Vagina (tissue), 2 donors: ENCODE measurements around the gene NDUFAF8. TPM values are rescaled to one million over a fixed set of nuclear protein-coding genes. Genes with fewer than 3 reads are reported as not detected.
A peak's percentile ranks its signal among the peaks of the same experiment; 100 is the strongest.
"Not testable (repeated sequence)": the region's sequence is repeated elsewhere in the genome, so short reads cannot be mapped to it uniquely, and the experiment has no call there.

ENCODE experiments used
- DNase-seq, 2 donors: peaks; one replicate each; pipeline ENCODE4 v3.0.0-alpha.2; 2017; ENCODE audit errors: extremely low spot score in 2 of 2
- H3K27ac ChIP-seq: fragments of 200-600 bp; sonication (generic); one replicate; pipeline ENCODE4 v1.5.1; 2019
- H3K27me3 ChIP-seq: fragments of 200-600 bp; sonication (generic); one replicate; pipeline ENCODE4 v1.5.1; 2019
- H3K36me3 ChIP-seq, 2 donors: fragments of 200-600 bp; sonication (generic); one replicate each; pipeline ENCODE4 v1.5.1; 2017 to 2019
- H3K4me1 ChIP-seq: fragments of 200-600 bp; sonication (generic); one replicate; pipeline ENCODE4 v1.5.1; 2019
- H3K4me3 ChIP-seq, 2 donors: fragments of 200-600 bp; sonication (generic); 1 replicate in 1 of 2; 2 replicates in 1 of 2; pipeline ENCODE4 v1.5.1; 2016 to 2019
- H3K9me3 ChIP-seq: fragments of 200-600 bp; sonication (generic); one replicate; pipeline ENCODE4 v1.5.1; 2019
- CTCF ChIP-seq, 3 experiments: fragments of 450-650 bp in 2 of 3; fragments of 200-600 bp in 1 of 3; sonication (generic) in 1 of 3; IDR thresholded peaks; one replicate each; pipeline ENCODE4 v1.5.1; 2017 to 2019; ENCODE audit warnings: antibody characterized with exemption in 3 of 3, mild to moderate bottlenecking in 2 of 3, moderate library complexity in 2 of 3
- POLR2A ChIP-seq, 2 donors: fragments of 450-650 bp; IDR thresholded peaks; one replicate each; pipeline ENCODE4 v1.6.1; 2017; ENCODE audit warnings: antibody characterized with exemption in 2 of 2, mild to moderate bottlenecking in 2 of 2, moderate library complexity in 2 of 2
- POLR2AphosphoS5 ChIP-seq, 2 donors: sonication (generic); formaldehyde crosslinking; IDR thresholded peaks; one replicate each; pipeline ENCODE4 v1.9.0; 2017; ENCODE audit warnings: antibody characterized with exemption in 2 of 2, mild to moderate bottlenecking in 2 of 2, low read depth in 1 of 2; ENCODE audit not compliant: insufficient read depth in 1 of 2
- intact Hi-C: fragments of 100-400 bp; cut with DNase I; formaldehyde crosslinking; loops from one replicate; pipeline ENCODE4 v1.15.1; 2023
- total RNA-seq: library from RNA; depleted of rRNA; stranded (reverse); fragments of >200 nt; gene quantifications from one replicate; pipeline ENCODE4 v1.2.3, GENCODE V29; 2016

The NDUFAF8 gene
- total RNA-seq, 1 donor from 2014 or later: 52.5 TPM

GRCh38 chr17:81222906-81223761 lies 16.0 kb upstream of the NDUFAF8 start, which contains the start of gene CEP131:
Gene CEP131, minus strand, starts transcription at chr17:81222965. Its CDS starts 2,909 bp downstream, at chr17:81220056.
- intact Hi-C loops: no loop called here
- peak in 1 of 2 donors; percentile 99 for DNase-seq
- no peak for TF ChIP-seq POLR2A (IDR thresholded peaks at IDR 0.05)
- peak; percentile 31 to 79 for TF ChIP-seq POLR2AphosphoS5 (IDR thresholded peaks at IDR 0.05; ENCODE audit: insufficient read depth in 1 of 2, low read depth in 1 of 2)
- no peak for TF ChIP-seq CTCF (IDR thresholded peaks at IDR 0.05)

DNA sequence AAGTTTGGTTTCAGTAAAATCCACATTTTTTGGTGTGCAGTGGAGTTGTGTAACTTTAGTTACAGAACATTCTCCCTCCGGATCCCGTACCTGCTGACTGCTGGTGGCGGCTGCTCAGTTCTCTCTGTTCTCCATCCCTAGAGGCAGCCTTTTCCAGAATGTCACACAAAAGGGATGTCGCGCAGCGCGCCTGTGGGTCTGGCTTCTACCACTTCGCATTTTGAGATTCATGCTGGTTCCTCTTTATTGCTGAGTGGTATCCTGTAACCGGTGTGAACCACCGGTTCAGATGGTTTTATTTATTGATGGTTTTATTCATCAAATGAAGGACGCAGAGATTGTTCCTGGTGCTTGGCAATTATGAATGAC lies 15.4 kb upstream of the NDUFAF8 start:
- intact Hi-C loops: no loop called here
- H3K36me3 ChIP-seq: peaks cover 0 to 4% of the 10 kb centered on the region in 2 donors
- peak overlapping the region; percentile 31 for H3K27ac ChIP-seq
- no peak for DNase-seq
- H3K9me3 ChIP-seq: no peaks in the 10 kb centered on the region
- H3K4me3 ChIP-seq: peak overlapping the region; percentile 76 to 82
- TF ChIP-seq CTCF (IDR thresholded peaks at IDR 0.05): no peak
- no peak for TF ChIP-seq POLR2A (IDR thresholded peaks at IDR 0.05)
- no peak for TF ChIP-seq POLR2AphosphoS5 (IDR thresholded peaks at IDR 0.05; ENCODE audit: insufficient read depth in 1 of 2, low read depth in 1 of 2)
- H3K27me3 ChIP-seq: no peaks in the 10 kb centered on the region
- H3K4me1 ChIP-seq: peaks cover 23% of the 10 kb centered on the region

More at GRCh38 chr17:81222906-81223761, 16.0 kb upstream of the NDUFAF8 start, which contains the start of gene CEP131:
- H3K4me3 ChIP-seq: peak within 1 kb of the TSS; percentile 76 to 82
- no peaks in the 10 kb centered on the region for H3K36me3 ChIP-seq
- H3K27ac ChIP-seq: peak within 1 kb of the TSS; percentile 31
- no peaks in the 10 kb centered on the region for H3K27me3 ChIP-seq
- H3K4me1 ChIP-seq: peaks cover 23% of the 10 kb centered on the region
- no peaks in the 10 kb centered on the region for H3K9me3 ChIP-seq

GRCh38 chr17:81227630-81228029 lies 11.5 kb upstream of the NDUFAF8 start:
- H3K9me3 ChIP-seq, H3K27me3 ChIP-seq: not testable (repeated sequence)

GRCh38 chr17:81228420-81228819 lies 10.7 kb upstream of the NDUFAF8 start:
- no peak for DNase-seq
- intact Hi-C loops: no loop called here
- H3K4me3 ChIP-seq: no peak overlapping the region
- H3K4me1 ChIP-seq: peaks cover 4% of the 10 kb centered on the region
- no peaks in the 10 kb centered on the region for H3K9me3 ChIP-seq
- no peak for TF ChIP-seq POLR2A (IDR thresholded peaks at IDR 0.05)
- TF ChIP-seq POLR2AphosphoS5 (IDR thresholded peaks at IDR 0.05; ENCODE audit: insufficient read depth in 1 of 2, low read depth in 1 of 2): no peak
- no peak for TF ChIP-seq CTCF (IDR thresholded peaks at IDR 0.05)
- H3K36me3 ChIP-seq: peaks cover 0 to 42% of the 10 kb centered on the region in 2 donors
- H3K27me3 ChIP-seq: no peaks in the 10 kb centered on the region
- H3K27ac ChIP-seq: no peak overlapping the region

More at GRCh38 chr17:81227630-81228029, 11.5 kb upstream of the NDUFAF8 start:
- H3K4me3 ChIP-seq, intact Hi-C loops, H3K27ac ChIP-seq, H3K4me1 ChIP-seq, DNase-seq: not testable (repeated sequence)
- peaks cover 0 to 39% of the 10 kb centered on the region in 2 donors for H3K36me3 ChIP-seq

GRCh38 chr17:81228834-81229665 lies 10.1 kb upstream of the NDUFAF8 start:
- no peaks in the 10 kb centered on the region for H3K9me3 ChIP-seq
- no peak overlapping the region for H3K27ac ChIP-seq
- DNase-seq: no peak
- H3K4me1 ChIP-seq: no peaks in the 10 kb centered on the region
- H3K36me3 ChIP-seq: peaks cover 0 to 42% of the 10 kb centered on the region in 2 donors
- no peaks in the 10 kb centered on the region for H3K27me3 ChIP-seq
- TF ChIP-seq POLR2AphosphoS5 (IDR thresholded peaks at IDR 0.05; ENCODE audit: insufficient read depth in 1 of 2, low read depth in 1 of 2) (no peak), POLR2A (IDR thresholded peaks at IDR 0.05) (no peak), CTCF (IDR thresholded peaks at IDR 0.05) (no peak)
- intact Hi-C loops: no loop called here
- no peak overlapping the region for H3K4me3 ChIP-seq
